ENCODE data around the gene BTN3A1.
A peak's percentile ranks its signal among the peaks of the same experiment; 100 is the strongest.
"Not testable (repeated sequence)": the region's sequence is repeated elsewhere in the genome, so short reads cannot be mapped to it uniquely, and the experiment has no call there.

Gene BTN3A1

DNA sequence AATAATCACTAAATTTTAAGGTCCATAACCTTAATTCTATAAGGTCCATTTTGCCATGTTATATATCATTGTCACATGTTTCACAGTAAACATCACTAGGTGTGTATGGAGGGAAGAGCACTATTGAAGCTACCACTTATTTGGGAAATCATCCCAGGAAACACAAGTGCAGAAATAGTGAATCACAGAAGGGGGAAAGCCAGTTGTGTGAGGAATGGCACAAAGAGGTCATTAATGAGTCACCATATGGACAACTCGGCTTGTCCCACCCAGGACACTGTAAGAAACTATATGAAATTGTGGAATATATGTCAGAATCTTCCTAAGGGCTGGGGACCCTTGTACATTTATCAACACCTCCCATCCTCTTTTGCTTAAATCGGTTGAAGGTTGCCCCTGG is 13.7 kb downstream of the BTN3A1 start:
- DNase-seq, result no peak

DNA sequence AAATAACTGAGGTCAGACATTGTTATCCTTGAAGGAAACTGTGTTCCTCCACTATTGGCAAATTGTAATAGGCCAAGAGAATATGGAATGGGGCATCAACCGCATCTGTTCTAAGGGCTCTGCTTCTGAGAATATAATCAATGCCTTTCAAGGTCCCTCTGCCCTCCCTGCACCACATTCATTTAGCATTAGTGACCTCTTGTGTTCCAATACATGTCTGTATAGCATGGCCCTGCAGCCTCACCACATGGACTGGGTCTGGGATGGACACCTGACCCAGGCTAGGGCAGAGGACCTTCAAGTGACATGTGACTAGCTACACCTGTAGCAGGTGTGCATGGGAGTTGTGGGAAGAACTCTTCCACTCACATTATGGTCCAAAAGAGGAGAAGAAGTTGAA is 14.2 kb downstream of the BTN3A1 start:
- no peak for DNase-seq

- not testable (repeated sequence) for DNase-seq
Observed at GRCh38 chr6:26418077-26418476, 16.0 kb downstream of the BTN3A1 start.

DNA sequence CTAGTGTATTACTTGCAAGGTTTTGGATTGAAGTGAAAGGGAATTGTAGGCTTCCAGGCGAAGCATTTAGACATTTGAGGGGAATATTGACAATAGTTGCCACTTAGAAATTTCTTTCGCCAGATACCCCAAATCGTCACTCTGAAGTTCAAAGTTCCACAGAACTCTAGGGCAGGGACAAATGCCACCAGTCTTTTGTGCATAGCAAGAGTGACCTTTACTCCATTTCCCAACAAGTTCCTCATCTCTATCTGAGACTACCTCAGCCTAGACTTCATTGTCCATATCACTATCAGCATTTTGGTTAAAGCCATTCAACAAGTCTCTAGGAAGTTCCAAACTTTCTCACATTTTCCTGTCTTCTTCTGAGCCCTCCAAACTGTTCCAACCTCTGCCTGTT is 16.7 kb downstream of the BTN3A1 start:
- DNase-seq, result not testable (repeated sequence)

DNA sequence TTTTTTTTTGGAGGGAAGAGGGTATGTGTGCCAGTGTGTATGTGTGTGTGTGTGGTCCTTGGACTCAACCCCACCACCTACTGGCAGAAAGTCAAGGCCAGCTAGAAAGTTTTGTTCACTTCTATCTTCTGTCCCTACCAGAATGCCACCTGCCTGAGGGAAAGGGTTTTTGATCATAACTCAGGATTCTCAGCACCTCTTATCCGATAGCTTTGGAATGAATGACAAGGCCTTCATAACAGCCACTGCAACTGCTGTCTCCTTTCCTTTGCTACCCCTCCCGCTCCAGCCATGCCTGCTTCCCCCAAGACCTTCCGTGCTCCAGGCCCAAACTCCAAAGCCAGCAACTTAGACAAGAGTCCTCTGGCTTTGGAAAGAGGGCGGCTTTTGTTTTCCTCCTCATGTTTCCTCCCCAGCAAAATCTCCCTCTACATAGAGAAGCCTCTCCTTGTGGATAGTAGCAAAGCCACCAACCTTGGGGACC is 18.7 kb downstream of the BTN3A1 start:
- no peak for DNase-seq

GRCh38 chr6:26421259-26422144 is 19.4 kb downstream of the BTN3A1 start:
- DNase-seq, result peak; percentile 42

DNA sequence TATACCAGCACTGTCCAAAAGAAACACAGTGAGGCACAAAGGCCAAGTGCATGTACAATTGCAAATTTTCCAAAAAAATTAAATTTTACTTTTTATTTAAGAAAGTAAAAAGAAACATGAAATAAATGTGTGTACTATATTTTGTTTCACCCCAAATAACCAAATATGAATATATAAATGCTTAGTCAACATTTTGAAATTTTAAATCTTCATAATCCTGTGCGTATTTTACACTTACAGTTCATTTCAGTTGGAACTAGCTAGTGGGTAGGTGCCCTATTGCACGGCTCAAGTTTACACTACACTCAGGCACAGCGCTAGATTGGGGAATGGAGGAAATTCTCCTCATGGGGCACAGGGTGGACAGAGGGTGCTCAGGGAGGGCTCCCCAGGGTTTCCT is 20.3 kb downstream of the BTN3A1 start:
- no peak for DNase-seq

- no peak for DNase-seq
Observed at GRCh38 chr6:26426691-26427450, 24.8 kb downstream of the BTN3A1 start.

- no peak for DNase-seq
Observed at GRCh38 chr6:26427451-26427809, 25.4 kb downstream of the BTN3A1 start.

DNA sequence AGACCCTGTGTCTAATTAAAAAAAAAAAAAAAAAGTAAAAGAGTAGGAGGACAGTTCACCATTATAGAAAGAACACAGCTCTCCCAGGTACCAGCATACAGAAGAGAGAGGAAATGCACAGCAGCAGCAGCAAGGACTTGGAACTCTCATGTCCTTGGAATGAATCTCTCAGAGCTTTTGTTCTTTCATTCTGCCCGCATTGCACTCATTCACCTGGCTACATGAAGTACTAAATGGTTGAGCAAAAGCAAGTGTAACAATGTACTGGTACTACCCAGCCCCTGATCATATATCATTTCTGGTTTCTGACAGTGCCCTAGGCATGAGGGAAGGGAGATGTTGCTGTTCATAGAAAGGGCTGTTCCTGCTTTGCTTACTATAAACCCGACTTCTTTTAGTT is 26.1 kb downstream of the BTN3A1 start:
- DNase-seq, result no peak

- no peak for DNase-seq
Observed at GRCh38 chr6:26430787-26431186, 28.7 kb downstream of the BTN3A1 start.

DNA sequence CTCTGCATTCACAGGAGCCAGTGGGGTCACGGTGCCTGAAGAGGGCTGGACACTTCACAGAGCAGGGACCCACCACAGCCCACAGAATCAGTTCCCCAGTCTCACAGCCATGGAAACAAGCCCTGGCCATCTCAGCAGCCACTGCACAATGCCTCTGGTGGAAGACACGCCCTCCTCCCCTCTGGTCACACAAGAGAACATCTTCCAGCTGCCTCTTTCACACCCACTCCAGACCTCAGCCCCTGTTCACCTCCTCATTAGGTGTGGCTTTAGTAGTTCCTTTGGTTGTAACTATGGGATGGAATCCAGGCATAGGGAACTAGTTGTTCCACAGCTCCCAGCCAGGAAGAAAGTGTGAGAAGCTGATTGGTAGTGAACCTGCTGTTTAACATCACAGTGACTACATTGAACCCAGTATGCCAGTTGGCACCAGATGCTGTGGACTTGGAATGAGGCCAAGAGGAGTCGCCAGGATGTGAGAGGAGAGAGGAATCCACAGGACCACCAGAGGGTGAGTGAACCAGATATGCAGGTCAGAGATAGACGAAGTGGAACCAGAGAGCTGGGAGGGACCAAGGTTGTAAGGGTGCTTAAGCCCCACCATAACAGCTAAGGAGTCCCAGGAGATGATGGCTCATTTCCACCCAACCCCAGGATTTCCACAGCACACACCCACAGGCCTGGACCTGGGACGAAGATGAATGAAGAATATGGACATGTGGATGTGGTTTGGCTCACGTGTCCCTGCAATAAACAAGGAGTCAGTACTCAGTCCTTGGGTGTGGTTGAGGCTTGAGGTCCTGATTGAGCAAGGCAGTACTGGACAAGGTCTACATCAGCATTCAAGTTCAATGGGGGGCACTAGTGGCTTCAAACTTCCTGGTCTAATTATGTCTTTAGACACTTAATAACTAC is 29.4 kb downstream of the BTN3A1 start:
- no peak for DNase-seq

DNA sequence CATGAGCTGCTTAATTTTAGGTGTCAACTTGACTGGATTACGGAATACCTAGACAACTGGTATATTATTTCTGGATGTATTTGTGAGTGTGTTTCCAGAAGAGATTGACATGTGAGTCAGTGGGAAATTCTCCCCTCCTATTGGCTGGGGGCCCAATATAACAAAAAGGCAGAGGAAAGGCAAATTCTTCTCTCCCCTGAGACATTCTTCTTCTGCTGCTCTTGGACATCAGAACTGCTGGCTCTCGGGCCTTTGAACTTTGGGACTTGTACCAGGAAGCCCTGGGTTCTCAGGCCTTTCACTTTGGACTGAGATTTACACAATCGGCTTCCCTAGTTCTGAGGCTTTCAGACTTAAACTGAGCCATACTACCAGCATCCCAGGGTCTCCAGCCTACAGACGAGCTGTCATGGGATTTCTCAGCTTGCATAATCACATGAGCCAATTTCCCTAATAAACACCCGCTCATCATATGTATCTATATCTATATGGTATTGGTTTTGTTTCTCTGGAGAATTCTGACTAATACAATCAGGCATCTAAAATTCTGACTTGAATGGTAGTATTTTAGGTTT is 30.6 kb downstream of the BTN3A1 start:
- DNase-seq, result no peak

DNA sequence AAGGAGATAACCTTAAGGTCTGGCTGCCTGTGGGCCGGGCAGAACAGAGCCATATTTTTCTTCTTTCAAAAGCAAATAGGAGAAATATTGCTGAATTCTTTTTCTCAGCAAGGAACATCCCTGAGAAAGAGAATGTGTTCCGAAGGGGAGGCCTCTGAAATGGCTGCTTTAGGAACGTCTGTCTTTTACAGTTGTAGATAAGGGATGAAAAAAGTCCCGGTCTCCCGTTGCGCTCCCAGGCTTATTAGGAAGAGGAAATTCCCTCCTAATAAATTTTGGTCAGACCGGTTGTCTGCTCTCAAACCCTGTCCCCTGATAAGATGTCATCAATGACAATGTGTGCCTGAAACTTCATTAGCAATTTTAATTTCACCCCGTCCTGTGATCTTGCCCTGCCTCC is 31.6 kb downstream of the BTN3A1 start:
- not testable (repeated sequence) for DNase-seq

- DNase-seq, result no peak
Observed at GRCh38 chr6:26436018-26436417, 33.9 kb downstream of the BTN3A1 start.

- DNase-seq, result no peak
Observed at GRCh38 chr6:26437550-26437949, 35.5 kb downstream of the BTN3A1 start.

DNA sequence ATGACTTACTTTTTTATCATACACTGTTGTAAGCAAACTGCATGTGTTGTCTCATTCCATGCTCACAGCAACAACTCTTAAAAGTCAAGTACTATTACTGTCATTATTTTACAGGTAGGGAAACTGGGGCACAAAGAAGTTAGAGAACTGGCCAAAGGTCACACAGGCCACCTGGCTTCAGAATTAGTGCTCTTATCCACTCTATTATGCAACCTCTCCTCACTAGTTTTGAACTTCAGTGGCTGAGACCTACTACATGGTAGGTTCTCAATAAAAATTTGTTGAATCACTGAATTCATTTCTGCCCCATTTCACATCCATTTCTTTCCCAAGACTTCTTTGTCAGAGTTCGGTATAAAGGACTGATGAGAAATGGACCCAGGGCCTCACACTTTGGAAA is 35.9 kb downstream of the BTN3A1 start:
- no peak for DNase-seq

GRCh38 chr6:26439151-26440125 is 37.4 kb downstream of the BTN3A1 start:
- DNase-seq, result no peak

GRCh38 chr6:26440977-26441358 is 38.9 kb downstream of the BTN3A1 start:
- DNase-seq, result no peak

GRCh38 chr6:26441977-26442376 is 39.9 kb downstream of the BTN3A1 start:
- no peak for DNase-seq

- no peak for DNase-seq
Observed at GRCh38 chr6:26445934-26446667, 44.0 kb downstream of the BTN3A1 start.
